Kidney capillary endothelial cell (primary cell): Measurements from ENCODE around the gene PGAP6.

ENCODE experiments used
- DNase-seq: peaks from one replicate; pipeline ENCODE4 v3.0.0-alpha.2; 2018; ENCODE audit warnings: low spot score

PGAP6 gene

DNA sequence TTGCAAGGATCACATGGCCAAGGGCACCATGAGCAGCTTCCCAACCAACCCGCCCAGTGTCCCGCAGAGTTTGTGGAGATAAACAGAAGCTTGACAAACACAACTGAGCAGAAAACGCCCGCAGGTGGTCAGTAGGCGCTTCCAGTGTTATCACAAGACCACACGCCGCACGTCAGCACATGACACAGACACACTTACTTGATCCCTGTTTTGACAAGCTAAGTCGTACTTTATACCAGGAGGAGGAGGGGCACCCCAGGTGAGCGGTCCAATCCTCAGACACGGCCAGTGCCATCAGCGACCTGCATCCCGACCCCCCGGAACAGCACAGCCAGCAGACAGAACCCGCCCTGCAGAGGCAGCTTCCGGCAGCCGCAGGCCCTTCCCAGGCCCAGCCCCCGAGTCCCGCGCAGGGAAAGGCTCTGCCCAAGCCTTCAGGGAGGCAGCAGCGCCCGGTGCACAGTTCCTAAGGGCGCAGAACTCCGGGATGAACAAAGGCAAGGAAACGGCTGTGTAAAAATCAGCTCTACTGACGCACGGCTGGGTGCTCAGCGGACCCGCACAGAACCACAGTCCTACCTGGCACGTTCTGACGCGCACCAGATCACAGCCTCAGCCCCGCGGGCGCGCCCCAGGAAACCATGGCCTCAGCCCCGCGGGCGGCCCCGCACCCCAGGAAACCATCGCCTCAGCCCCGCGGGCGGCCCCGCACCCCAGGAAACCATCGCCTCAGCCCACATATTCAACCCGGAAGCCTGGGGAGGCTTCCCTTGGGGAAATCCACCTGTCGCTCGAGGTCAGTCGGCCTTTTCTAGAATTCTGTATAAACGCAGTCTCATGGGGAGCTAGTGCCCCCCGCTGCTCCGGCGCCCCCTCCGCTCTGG lies 57.1 kb downstream of the PGAP6 start:
- no peak for DNase-seq

DNA sequence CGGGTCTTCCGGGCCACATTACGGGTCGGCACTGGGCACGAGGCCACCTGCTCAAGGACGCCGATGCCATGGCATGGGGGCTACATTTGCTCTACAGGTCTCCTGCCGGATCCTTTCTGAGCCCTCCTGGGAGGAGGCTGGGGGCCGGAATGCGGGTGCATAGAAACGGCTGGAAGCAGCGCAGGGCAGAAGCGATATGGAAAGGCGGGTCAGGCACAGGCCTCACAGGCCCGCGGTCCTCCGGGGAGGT lies 57.7 kb downstream of the PGAP6 start:
- DNase-seq, result no peak

DNA sequence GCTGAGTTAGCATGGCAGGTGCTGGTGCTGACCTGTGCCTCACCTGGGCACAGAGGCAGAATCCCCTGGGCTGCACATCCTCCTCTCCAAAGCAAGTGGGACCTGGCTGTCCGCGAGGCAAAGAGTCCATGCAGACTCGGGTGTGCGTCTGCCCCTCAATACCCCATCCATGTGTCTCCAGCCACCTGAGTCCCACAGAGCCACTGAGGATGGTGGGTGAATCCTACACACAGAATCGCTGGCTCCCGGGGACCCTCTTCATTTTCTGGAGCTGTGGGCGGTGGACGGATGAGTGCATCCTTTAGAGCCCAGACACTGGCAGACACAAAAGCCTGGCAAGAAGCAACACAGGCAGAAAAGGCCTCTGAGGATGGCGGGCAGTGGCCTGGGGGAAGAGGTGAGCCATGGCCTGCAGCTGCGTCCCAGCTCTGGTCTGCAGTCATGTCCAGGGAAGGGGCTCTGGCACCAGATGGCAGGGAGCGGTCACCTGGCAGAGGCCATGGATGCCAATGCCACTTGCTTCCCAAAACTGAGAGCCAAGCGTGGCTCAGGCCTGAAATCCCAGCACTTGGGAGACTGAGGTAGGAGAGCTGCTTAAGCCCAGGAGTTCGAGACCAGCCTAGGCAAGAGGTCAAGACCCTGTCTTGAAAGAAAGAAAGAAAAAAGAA lies 59.2 kb downstream of the PGAP6 start:
- DNase-seq, result no peak

DNA sequence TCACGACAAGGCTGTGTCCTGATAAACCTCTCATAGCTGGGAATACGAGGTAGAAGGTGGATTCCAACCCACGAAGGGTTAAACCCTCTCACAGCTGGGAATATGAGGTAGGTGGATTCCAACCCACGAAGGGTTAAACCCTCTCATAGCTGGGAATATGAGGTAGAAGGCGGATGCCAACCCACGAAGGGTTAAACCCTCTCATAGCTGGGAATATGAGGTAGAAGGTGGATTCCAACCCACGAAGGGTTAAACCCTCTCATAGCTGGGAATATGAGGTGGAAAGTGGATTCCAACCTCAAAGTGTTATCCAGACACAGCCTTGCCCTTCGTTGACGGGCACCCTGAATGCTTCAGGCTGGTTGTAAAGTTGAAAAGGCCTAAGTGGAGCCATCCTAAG lies 60.2 kb downstream of the PGAP6 start:
- DNase-seq, result no peak
